Uterus (tissue), 4 donors: ENCODE results near the gene PROX1. TPM values are rescaled to one million over a fixed set of nuclear protein-coding genes. Genes with fewer than 3 reads are reported as not detected.

Experiments
- DNase-seq, 2 donors: peaks; one replicate each; pipeline ENCODE4 v3.0.0-alpha.2; 2019 to 2020
- H3K27ac ChIP-seq, 2 donors: fragments of 200-600 bp; sonication (generic); 1 replicate in 1 of 2; 2 replicates in 1 of 2; pipeline ENCODE4 v1.5.1; 2016 to 2018
- H3K27me3 ChIP-seq, 2 donors: fragments of 200-600 bp; sonication (generic); one replicate each; pipeline ENCODE4 v1.5.1; 2018 to 2019; ENCODE audit warnings: control low read depth in 1 of 2
- H3K36me3 ChIP-seq, 2 donors: fragments of 200-600 bp; sonication (generic); one replicate each; pipeline ENCODE4 v1.5.1; 2019; ENCODE audit warnings: control low read depth in 1 of 2
- H3K4me1 ChIP-seq, 2 donors: fragments of 200-600 bp; sonication (generic); one replicate each; pipeline ENCODE4 v1.5.1; 2018 to 2019; ENCODE audit warnings: control low read depth in 1 of 2
- H3K4me3 ChIP-seq, 2 donors: fragments of 200-600 bp; sonication (generic); 1 replicate in 1 of 2; 2 replicates in 1 of 2; pipeline ENCODE4 v1.5.1; 2018 to 2019; ENCODE audit warnings: mild to moderate bottlenecking in 1 of 2
- H3K9me3 ChIP-seq, 2 donors: fragments of 200-600 bp; sonication (generic); one replicate each; pipeline ENCODE4 v1.5.1; 2019; ENCODE audit warnings: control low read depth in 1 of 2
- POLR2A ChIP-seq, 2 donors: fragments of 450-650 bp; IDR thresholded peaks; one replicate each; pipeline ENCODE4 v1.6.1; 2016; ENCODE audit warnings: antibody characterized with exemption in 2 of 2, mild to moderate bottlenecking in 1 of 2, moderate library complexity in 1 of 2
- intact Hi-C: fragments of 100-400 bp; cut with DNase I; formaldehyde crosslinking; loops from one replicate; pipeline ENCODE4 v1.15.1; 2023; ENCODE audit warnings: low total_unique reads
- total RNA-seq, 4 donors: library from RNA; depleted of rRNA in 3 of 4; stranded (reverse); fragments of >200 nt in 3 of 4; gene quantifications; one replicate each; pipeline versions ENCODE4 v1.1.0 to v1.2.4, GENCODE V29; 2014 to 2023
- TF ChIP-seq, protein P1 (sequence below), 4 experiments: fragments of 200-600 bp in 2 of 4; fragments of 450-650 bp in 2 of 4; sonication (generic) in 2 of 4; IDR thresholded peaks; one replicate each; pipeline ENCODE4 v1.5.1; 2016 to 2019; ENCODE audit warnings: antibody characterized with exemption in 4 of 4, mild to moderate bottlenecking in 2 of 4, moderate library complexity in 1 of 4
- donor health status: DM: yes; HTN: yes; CAD: no.

The PROX1 gene
- total RNA-seq, 4 donors from 2014 or later = 3.8 to 7.9 (median 4.1) TPM

DNA sequence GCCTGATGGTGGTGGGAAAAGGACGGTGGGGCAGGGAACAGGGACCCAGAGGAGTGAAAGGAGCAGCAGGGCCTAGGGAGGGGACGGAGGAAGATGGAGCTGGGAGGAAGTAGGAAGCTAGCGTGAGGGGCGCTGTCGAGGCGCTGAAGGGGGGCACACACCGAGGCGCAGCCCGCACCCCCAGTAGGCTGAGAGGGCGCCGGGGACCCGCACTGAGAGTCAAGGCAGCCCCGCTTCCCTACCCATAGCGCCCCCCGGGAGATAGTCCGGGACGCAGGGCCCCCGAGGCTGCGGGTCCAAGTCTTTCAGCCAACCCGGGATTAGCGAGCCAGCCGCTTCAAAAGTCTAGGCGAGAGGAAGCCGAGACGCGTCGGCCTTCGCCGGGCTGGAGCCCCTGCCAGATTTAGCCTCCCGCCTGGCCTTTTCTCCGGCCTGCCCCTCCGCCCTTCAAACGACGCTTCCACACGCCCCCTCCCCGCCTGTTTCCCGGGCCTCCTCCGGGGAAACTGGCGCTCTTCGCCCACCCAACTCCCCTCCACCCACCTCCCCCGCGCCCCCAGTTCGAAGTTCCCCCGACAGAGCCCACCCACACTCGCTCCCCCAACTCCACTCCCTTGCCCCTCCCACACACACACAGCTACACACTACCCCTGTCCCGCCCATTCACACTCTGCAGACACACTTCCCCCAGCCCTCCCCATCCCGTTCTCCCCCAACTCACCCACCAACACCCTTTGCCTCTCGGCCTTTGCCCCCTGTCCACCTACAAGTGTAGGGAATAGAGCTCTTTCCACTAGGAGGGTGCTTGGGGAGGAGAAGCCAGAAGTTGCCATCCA, 7.8 kb upstream of the PROX1 start:
- H3K4me3 ChIP-seq = no peak overlapping the region
- H3K27me3 ChIP-seq = peaks cover 14 to 52% of the 10 kb centered on the region in 2 donors
- no peaks in the 10 kb centered on the region for H3K36me3 ChIP-seq
- H3K27ac ChIP-seq = no peak overlapping the region
- peaks cover 0 to 12% of the 10 kb centered on the region in 2 donors for H3K4me1 ChIP-seq
- no peak for DNase-seq
- intact Hi-C loops = no loop called here
- H3K9me3 ChIP-seq = no peaks in the 10 kb centered on the region
- TF ChIP-seq, protein P1, sequence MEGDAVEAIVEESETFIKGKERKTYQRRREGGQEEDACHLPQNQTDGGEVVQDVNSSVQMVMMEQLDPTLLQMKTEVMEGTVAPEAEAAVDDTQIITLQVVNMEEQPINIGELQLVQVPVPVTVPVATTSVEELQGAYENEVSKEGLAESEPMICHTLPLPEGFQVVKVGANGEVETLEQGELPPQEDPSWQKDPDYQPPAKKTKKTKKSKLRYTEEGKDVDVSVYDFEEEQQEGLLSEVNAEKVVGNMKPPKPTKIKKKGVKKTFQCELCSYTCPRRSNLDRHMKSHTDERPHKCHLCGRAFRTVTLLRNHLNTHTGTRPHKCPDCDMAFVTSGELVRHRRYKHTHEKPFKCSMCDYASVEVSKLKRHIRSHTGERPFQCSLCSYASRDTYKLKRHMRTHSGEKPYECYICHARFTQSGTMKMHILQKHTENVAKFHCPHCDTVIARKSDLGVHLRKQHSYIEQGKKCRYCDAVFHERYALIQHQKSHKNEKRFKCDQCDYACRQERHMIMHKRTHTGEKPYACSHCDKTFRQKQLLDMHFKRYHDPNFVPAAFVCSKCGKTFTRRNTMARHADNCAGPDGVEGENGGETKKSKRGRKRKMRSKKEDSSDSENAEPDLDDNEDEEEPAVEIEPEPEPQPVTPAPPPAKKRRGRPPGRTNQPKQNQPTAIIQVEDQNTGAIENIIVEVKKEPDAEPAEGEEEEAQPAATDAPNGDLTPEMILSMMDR (IDR thresholded peaks at IDR 0.05) = no peak
- no peak for TF ChIP-seq POLR2A (IDR thresholded peaks at IDR 0.05)

DNA sequence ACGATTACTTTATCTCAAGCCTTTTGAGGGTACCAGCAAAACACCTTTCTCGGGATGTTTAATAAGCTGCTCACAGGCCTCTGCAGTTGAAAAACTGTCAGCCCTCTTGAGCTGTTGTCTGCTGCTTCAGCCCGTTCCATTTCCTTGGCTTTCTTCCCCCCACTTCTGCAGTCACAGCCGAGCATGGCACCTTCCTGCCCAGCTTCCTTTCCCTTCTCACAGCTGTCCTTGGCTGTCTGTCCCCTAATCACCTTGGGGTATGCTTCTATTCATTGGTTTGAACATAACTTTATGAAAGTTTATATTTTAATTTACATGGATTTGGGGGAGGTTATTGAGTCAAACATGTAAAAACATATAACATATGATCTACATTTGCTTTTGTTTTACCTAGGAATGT, 6.9 kb upstream of the PROX1 start:
- no peak overlapping the region for H3K4me3 ChIP-seq
- H3K27me3 ChIP-seq = peaks cover 21 to 60% of the 10 kb centered on the region in 2 donors
- intact Hi-C loops = no loop called here
- H3K9me3 ChIP-seq = no peaks in the 10 kb centered on the region
- no peak overlapping the region for H3K27ac ChIP-seq
- TF ChIP-seq, protein P1 (IDR thresholded peaks at IDR 0.05) = no peak
- no peak for TF ChIP-seq POLR2A (IDR thresholded peaks at IDR 0.05)
- H3K36me3 ChIP-seq = no peaks in the 10 kb centered on the region
- no peak for DNase-seq
- peaks cover 0 to 12% of the 10 kb centered on the region in 2 donors for H3K4me1 ChIP-seq

DNA sequence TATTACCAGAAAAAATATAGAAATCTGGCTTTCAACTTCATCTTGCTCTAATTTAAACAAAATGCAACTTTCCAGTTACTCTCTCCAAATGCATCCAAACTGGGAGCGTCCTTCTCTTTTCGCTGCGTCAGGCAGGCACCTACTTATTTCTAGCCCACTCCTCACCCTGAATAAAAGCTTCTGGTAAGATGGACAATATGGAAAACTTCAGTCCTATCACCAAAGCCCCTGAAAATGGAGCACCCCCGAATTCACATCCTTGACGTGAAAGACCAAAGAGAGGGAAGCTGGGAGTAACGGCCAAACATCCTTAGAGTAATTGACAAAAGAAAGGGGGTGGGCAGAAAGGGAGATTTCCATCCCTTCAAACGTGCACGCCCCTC, 5.5 kb upstream of the PROX1 start:
- intact Hi-C loops = no loop called here
- Histone ChIP-seq H3K9me3 (no peaks in the 10 kb centered on the region), H3K36me3 (no peaks in the 10 kb centered on the region), H3K27me3 (peaks cover 31 to 69% of the 10 kb centered on the region in 2 donors), H3K4me3 (no peak overlapping the region), H3K27ac (no peak overlapping the region), H3K4me1 (peaks cover 6 to 12% of the 10 kb centered on the region in 2 donors)
- TF ChIP-seq, protein P1 (IDR thresholded peaks at IDR 0.05) = no peak
- no peak for TF ChIP-seq POLR2A (IDR thresholded peaks at IDR 0.05)
- no peak for DNase-seq

DNA sequence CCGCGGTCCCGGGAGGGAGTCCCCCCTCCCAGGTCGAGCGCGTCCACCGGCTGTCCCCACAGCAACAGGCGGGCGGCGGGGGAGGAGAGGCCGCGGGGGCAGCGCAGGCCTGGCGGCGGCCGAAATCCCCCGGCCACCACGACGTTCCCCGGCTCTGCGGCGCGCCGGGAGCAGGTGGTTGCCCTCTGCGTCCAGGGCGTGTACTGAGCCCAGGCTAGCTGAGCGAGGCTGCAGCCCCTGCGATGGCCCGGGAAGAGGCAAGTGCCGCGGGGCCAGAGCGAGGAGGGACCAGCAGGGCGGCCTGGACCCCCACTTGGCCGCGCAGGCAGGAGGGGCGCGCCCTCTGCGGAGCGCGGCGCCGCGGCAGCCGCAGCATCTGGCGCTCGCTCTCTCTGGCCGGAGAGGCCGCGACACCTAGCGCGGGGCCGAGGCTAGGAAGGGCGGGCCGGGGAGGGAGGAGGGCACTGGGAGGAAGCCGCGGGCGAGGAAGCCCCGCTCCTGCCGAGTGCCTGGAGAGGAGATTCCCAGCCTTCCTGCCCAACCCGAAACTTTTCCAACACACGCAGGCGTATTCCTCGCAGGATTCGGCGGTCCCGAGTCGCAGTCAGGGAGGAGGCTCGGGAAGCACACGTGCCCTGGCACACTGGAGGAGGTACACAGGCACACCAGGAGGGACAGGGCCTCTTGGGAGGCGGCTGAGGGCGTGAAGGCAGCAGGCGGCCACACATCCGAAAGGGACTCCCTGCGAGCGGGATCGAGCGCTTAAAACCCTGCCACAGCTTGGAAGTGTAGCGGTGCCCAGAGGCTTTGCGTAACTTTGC, 4.9 kb upstream of the PROX1 start:
- Histone ChIP-seq H3K36me3 (no peaks in the 10 kb centered on the region), H3K27me3 (peaks cover 31 to 69% of the 10 kb centered on the region in 2 donors), H3K27ac (no peak overlapping the region), H3K4me1 (peaks cover 6 to 12% of the 10 kb centered on the region in 2 donors), H3K4me3 (peak overlapping the region in 1 of 2 donors; percentile 23), H3K9me3 (no peaks in the 10 kb centered on the region)
- DNase-seq = no peak
- TF ChIP-seq POLR2A (IDR thresholded peaks at IDR 0.05) = no peak
- TF ChIP-seq, protein P1 (IDR thresholded peaks at IDR 0.05) = no peak
- intact Hi-C loops = no loop called here
